ENCODE measurements around the gene MKKS.

DNA sequence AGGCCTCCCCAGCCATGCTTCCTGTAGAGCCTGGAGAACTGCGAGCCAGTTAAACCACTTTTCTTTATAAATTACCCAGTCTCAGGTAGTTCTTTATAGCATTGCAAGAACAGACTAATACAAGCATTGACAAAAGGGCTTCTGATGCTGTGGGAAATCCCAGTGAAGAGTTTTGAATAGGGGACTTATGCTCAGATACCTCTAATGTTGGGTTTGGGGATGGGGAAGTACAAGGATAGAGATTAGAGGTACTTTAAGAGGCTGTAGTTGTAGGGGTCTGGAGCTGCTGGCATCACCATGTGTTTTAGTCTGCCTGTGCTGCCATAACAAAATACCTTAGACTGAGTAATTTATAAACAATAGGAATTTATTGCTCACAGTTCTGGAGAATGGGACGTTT, 9.9 kb upstream of the MKKS start:
- TF ChIP-seq EZH2 (IDR thresholded peaks at IDR 0.05), result no peak
- no peak for TF ChIP-seq CTCF (IDR thresholded peaks at IDR 0.05)
- no peak for TF ChIP-seq EZH2phosphoT487 (IDR thresholded peaks at IDR 0.05)
